Cardiac muscle cell (in vitro differentiated cells and primary cell): Measurements from ENCODE around the gene CREM. TPM values are rescaled to one million over a fixed set of nuclear protein-coding genes. Genes with fewer than 3 reads are reported as not detected.
A peak's percentile ranks its signal among the peaks of the same experiment; 100 is the strongest.

Source experiments
- DNase-seq, 2 donors: peaks; one replicate each; pipeline versions ENCODE4 v3.0.0 to v3.0.0-alpha.2; 2010 to 2017; ENCODE audit warnings: low read depth in 1 of 2, low spot score in 1 of 2
- H3K27ac ChIP-seq: fragments of 200-600 bp; sonication (generic); 2 replicates; pipeline ENCODE4 v1.5.1; 2016
- H3K27me3 ChIP-seq: fragments of 200-600 bp; sonication (generic); 2 replicates; pipeline ENCODE4 v1.6.0; 2016; ENCODE audit warnings: control low read depth
- H3K36me3 ChIP-seq: fragments of 200-600 bp; sonication (generic); 2 replicates; pipeline ENCODE4 v1.5.1; 2016; ENCODE audit warnings: control low read depth
- H3K4me1 ChIP-seq: fragments of 200-600 bp; sonication (generic); 2 replicates; pipeline ENCODE4 v1.8.1; 2017; ENCODE audit warnings: low read depth, mild to moderate bottlenecking, mixed run types
- H3K4me3 ChIP-seq: fragments of 200-600 bp; sonication (generic); 2 replicates; pipeline ENCODE4 v1.5.1; 2016; ENCODE audit warnings: mild to moderate bottlenecking
- H3K9me3 ChIP-seq: fragments of 200-600 bp; sonication (generic); 2 replicates; pipeline ENCODE4 v1.5.1; 2017; ENCODE audit warnings: low read depth, mild to moderate bottlenecking, control low read depth
- CTCF ChIP-seq: IDR thresholded peaks from 2 replicates; pipeline ENCODE4 v1.5.1; 2012; ENCODE audit warnings: low read depth, mild to moderate bottlenecking, low read length
- polyA plus RNA-seq: library from polyadenylated mRNA; unstranded; fragments of >200 nt; fragmentation: Nextera tagmentation; extraction: Ambion mirVana; gene quantifications from 2 replicates; pipeline ENCODE4 v1.2.1, GENCODE V29; 2016
- total RNA-seq: library from RNA; depleted of rRNA; stranded (reverse); fragments of >200 nt; gene quantifications from 2 replicates; pipeline ENCODE4 v1.2.3, GENCODE V29; 2016

CREM gene
- total and polyA plus RNA-seq, 2 experiments from 2014 or later, result 415 to 486 TPM

- Histone ChIP-seq H3K27ac (no peak overlapping the region), H3K4me3 (no peak overlapping the region), H3K4me1 (no peaks in the 10 kb centered on the region), H3K9me3 (no peaks in the 10 kb centered on the region), H3K36me3 (no peaks in the 10 kb centered on the region), H3K27me3 (no peaks in the 10 kb centered on the region)
- DNase-seq, result peak in 1 of 2 donors; percentile 79
- no peak for TF ChIP-seq CTCF
These were observed 133.2 kb downstream of the CREM start for GRCh38 chr10:35259769-35260397.

DNA sequence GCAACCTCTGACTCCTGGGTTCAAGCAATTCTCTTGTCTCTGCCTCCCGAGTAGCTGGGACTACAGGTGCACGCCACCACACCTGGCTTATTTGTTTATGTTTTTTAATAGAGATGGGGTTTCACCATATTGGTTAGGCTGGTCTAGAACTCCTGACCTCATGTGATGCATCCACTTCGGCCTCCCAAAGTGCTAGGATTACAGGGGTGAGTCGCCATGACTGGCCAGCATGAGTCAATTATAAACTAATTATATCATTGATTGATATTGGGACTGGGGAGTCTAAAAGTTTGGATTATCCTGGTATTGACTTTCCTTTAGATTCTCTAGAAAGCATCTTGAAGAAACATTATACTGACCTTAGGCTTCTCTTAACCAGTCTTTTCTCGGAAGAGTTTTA lies 135.8 kb downstream of the CREM start:
- Histone ChIP-seq H3K36me3 (no peaks in the 10 kb centered on the region), H3K9me3 (no peaks in the 10 kb centered on the region), H3K4me1 (no peaks in the 10 kb centered on the region), H3K27me3 (no peaks in the 10 kb centered on the region), H3K27ac (no peak overlapping the region), H3K4me3 (no peak overlapping the region)
- DNase-seq, result no peak
- TF ChIP-seq CTCF, result no peak

Other genes starting within 250 kb of the CREM start
- 19.2 and 21.6 TPM in 2 replicates for gene CUL2, start 36.5 kb upstream of the CREM start, total RNA-seq
- gene CUL2, start 36.5 kb upstream of the CREM start, polyA plus RNA-seq, result 43.0 and 48.7 TPM in 2 replicates
- gene CCNY, start 209.7 kb downstream of the CREM start, total RNA-seq, result 38.9 and 52.3 TPM in 2 replicates
- 79.9 and 84.7 TPM in 2 replicates for gene CCNY, start 209.7 kb downstream of the CREM start, polyA plus RNA-seq